HG02623 (cell line): ENCODE results near the gene THSD4.

ENCODE experiments used
- ATAC-seq: cut with Tn5 transposase; IDR thresholded peaks from one replicate; pipeline ENCODE4 v1.9.1; 2021; ENCODE audit warnings: moderate library complexity; ENCODE audit not compliant: unreplicated experiment

The THSD4 gene

DNA sequence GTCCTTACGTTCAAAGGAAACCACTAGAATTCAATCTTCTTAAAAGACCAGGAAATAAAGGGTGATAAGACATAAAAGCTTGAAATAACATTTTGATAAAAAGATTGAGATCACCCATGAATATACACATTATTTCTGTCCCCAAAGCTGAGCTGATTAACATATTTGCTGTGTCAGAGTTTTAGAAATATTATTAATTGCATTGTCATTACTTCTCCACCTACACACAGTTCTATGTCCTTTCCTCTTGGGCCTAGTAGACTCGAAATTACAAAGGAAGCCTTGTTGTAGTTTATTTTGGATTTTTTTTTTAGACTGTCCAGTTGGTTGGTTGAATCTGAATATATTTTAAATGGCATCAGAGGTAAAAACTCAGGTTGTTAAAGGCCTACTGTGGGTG, 614.0 kb downstream of the THSD4 start:
- ATAC-seq: no peak

DNA sequence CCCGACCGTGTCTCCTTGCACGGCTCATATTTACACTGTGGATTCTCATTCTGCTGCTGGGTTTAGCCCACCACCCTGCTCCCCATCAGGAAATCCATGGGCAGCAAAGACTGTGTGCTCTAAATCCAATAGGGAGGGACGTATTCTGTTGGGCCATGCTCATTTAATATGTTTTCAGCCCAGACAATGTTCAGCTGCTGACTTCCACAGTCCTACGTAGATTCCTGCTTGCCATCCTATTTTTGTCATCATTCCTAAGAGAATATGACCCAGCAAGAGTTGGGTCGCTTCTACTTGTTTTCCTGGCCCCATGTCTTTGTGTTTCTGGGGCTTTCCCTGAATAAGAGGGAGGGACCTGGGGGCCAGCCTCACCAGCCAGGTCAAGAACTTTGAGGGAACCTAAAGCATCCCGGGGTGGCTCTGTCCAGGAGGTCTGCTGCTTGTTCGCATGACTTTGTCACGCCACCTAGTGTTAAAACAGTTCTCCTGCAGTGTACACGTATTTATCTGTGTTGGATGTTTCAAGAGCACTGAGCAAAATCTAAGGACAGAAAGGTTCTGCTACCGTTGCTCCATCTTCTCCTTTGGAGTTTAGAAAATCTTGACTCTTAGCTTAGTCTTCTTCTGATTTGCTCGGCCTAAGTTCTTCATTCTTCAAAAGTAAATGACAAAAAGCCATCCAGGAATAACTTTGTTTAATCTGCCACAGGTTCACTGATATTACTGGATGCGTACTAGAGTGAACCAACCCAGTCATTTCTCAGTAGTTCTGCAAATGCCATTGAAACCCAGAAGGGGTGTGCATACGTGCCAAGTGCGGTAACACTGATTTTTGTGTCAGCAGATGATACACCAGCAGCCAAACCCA, 615.2 kb downstream of the THSD4 start:
- no peak for ATAC-seq

DNA sequence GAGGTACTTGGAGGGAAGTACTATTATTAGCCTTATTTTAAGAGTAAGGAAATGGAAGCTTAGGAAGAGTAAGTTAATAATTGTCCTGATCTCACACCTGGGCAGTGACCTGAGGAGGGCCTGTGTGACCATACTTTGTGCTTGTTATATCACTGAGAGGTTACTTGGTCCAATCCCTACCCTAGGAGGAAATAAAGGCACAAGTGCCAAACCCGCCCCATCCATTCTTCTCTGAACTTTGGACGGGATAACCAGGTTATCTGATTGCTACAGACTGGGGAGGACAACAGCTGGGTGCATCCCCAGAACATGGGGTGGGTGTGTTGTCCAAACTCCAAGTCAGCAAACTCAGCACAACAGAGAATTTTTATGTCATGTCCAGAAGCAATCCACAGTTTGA, 617.4 kb downstream of the THSD4 start:
- ATAC-seq: no peak

DNA sequence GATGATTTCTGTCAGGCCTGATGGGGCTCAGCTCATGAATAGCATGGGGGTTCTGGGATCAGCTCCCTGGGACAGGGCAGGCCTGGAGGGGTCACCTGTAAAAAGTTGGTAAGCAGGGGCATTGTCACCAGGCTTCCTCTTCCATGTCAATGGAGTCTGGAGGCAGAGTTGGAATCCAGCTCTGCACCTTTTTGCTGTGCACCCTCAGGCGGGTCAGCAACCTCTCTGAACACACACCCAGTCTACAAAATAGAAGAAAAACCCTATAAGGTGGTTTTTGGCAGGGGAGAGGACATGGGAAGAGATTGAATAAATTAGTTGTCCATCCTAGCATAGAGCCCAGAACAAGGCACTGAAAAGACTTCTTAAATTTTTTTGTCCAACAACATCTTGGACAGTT, 617.9 kb downstream of the THSD4 start:
- no peak for ATAC-seq

DNA sequence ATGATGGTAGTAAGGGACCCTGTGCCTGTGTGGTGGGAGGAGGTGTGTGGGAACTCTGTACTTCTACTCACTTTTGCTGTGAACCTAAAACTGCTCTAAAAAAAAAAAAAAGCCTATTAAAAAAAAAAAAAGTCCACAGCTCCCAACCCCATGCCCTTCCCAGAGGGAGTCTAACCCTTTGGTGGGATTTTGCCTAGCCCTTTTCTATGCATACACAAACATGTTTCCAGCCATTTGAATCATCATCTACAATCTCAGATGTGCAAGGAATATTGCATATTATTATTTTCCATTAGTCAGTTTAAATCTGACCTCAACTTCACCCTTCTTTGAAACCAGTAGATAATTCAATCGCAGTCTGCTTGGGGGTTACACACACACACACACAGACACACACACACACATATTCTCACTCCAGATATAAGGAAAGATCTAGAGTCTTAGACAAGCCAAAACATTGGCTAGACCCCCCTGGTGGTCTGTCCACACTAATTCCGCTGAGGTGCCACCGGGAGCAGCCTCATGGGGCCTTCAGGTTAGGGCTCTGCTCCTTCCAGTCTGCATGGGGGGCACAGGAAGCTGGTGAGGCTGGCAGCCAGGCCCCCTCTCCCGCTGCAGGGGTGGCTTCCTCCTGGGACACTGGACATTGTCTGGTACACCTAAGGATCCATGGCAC, 619.6 kb downstream of the THSD4 start:
- no peak for ATAC-seq

DNA sequence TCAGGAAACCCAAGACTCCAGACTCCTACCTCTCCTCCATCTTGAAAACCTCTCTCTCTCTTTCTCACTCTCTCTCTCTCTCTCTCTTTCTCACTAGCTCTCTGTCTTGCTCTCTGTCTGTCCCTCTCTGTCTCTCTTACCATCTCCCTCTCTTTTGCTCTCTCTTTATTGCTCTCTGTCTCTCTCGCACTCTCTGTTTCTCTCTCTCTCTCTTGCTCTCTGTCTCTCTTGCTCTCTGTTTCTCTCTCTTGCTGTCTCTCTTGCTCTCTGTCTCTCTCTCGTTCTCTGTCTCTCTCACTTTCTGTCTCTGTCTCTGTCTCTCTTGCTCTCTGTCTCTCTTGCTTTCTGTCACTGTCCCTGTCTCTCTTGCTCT, 620.1 kb downstream of the THSD4 start:
- ATAC-seq: no peak

DNA sequence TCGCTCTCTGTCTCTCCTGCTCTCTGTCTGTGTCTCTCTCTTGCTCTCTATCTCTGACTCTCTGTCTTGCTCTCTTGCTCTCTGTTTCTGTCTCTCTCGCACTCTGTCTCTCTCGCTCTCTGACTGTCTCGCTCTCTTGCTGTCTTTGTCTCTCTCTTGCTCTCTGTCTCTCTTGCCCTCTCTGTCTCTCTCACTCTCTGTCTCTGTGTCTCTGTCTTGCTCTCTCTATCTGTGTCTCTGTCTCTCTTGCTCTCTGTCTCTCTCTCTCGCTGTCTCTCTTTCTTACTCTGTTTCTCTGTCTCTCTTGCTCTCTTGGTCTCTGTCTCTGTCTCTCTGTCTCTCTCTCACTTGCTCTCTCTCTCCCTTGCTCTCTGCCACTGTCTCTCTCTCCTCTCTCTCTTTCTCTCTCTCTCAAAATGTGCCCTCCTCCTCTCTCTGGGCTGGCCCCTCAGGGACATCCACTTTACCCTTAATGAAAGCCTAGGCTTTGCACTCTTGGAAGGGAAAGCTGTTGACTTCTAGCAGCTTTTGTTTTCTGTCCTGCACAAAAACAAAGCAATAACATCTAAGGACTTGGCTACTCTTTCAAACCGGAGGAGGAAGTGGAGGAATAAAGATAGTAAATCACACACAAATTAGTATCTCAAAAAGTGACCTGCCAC, 621.1 kb downstream of the THSD4 start:
- ATAC-seq: no peak

DNA sequence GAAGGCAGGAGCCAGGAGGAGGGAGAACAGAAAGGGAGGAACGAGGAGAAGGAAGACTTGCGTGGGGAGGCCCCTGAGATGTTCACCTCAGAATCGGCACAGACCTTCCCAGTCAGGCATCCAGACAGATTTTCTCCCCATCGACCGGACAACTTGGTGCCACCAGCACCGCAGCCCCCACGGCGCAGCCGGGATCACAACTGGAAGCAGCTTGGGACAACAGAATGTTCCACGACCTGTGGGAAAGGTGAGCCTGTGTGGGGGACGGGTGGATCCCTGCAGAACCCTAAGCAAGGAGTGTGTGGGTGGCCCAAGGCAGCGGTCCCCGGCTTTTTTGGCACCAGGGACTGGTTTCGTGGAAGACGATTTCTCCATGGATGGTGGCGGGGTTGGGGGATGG, 622.5 kb downstream of the THSD4 start:
- ATAC-seq: no peak

DNA sequence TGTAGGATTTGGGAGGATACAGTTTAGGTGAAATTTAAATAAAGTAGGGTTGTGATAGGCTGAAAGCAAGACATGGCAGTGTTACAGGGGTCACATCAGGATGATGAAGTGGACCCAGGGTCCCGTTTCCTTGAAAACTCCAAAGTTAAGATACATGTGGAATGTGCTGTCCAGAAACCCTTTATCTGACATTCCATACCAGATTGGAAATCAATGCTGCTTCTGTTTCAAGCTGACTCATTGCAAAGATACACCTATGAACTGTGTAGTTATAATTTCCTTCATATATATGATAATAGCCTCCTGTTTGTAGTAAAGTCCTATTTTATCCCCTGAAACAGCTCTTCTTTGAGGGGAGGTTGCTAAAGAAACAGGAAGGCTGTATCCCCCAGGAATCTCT, 624.1 kb downstream of the THSD4 start:
- ATAC-seq: no peak

DNA sequence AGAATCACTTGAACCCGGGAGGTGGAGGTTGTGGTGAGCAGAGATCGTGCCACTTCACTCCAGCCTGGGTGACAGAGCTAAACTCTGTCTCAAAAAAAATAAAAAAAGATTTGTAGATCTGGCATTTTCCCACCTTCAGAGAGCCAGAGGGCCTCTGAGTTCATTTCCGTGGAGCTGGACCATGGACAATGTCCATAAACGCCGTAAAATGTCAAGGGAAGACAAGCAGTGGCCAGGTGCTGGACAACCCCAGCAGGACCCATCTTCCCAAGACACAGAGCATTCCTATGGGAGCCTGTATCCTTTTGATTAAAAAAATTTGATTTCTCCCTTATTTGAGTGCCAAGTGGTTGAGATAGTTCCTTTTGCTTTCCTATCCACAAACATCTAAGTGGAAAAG, 627.7 kb downstream of the THSD4 start:
- ATAC-seq: no peak

DNA sequence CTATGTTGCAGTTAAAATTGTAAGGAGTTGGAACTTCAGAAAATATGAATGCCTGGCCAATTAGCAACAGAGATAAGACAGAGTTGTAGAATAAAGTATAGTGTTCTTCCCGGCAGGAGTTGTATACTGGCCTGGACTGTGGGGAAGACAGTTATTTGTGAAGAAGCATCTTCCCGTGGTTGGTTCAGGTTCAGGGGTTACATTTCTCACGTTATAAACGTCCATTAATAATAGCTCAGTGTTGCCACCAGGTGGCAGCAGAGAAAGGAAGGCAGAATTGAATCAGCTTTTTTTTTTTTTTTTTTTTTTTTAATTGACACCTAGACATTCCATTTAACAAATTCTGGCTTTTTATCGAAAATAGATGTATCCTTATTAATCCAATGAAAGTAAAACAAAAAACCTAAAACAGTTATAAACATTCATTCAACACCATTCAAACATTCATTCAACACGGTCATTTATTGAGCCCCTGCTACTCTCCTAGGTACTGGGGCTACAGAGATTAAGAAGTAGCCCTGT, 628.7 kb downstream of the THSD4 start:
- ATAC-seq: no peak

DNA sequence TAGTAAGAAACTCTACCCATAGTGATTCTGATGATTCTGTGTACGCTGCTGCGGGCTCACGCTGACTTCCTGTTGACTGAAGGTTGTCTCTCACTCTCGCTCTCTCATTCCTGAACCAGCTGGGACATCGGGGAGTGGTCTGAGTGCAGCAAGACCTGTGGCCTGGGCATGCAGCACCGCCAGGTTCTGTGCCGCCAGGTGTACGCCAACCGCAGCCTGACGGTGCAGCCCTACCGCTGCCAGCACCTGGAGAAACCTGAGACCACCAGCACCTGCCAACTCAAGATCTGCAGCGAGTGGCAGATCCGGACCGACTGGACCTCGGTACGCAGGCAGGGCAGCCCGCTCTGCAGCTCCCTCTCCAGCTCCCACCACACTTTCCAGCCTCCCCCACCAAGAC, 631.4 kb downstream of the THSD4 start:
- ATAC-seq: no peak

DNA sequence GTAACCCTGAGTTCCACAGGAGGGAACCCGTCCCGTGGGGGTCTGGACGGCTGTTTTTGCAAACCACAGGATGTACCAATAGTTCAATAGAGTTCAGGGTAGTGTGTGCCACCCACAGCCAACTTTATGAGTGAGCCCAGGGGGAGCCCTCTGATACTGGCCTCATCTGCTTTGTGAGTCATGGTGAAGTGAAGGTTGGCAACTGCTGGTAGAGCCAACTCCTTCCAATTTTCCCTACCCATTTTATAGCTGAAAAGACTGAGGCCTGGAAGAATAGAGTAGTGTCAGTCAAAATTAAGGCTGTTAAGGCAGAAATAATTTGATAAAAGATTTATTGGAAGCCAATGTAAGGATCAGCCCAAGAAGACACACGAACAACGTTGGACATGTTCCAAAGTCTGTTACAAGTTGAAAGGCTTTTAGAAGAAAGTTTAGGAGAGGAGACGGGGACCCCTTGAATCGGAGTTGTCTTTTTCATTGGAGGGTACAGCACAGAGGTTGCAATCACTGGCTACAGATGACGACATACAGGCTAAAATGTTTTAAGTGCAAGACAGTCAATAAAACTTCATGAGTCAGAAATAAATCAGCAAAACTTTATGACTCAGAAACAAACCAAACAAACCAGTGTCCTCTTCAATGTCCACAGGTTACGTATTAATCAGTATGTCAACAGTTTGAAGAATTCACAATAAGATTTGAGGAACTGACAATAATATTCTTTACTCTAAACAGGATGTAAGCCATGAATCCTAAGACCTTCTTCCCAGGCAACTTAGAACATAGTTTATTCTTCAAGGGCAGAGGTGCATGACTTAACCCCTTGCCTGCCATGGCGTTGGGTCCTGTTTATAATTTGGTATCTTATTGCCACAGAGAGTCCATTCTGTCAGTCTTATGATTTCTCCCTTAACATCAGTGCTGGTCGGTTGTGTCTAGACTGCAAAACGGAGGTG, 632.1 kb downstream of the THSD4 start:
- no peak for ATAC-seq

DNA sequence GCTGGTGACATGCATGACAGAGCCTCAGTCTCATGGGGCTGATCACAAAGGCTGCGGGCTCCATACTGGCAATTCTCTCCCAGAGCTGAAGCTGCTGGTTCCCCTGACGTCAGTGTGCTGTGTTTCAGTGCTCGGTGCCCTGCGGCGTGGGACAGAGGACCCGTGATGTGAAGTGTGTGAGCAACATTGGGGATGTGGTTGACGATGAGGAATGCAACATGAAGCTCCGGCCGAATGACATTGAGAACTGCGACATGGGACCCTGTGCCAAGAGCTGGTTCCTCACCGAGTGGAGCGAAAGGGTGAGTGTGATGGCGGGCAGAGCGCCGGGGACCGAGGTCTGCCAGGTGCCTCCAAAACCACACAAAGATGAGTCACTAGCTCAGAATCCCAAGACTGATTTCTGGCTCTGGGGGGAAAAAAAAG, 633.0 kb downstream of the THSD4 start:
- no peak for ATAC-seq

DNA sequence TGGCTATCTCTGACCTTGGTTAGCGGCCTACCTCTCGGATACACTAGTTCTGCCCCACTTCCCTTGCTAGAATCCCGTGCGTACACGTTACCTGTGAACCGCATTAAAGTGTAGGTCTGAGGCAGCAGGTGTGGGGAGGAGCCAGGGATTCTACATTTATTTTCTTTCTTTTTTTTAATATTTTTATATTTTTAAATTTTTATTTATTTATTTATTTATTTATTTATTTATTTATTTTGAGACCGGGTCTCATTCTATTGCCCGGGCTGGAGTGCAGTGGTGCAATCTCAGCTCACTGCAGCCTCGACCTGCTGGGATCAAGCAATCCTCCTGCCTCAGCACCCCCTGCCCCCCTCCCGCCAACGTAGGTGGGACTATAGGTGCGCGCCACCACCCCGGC, 634.2 kb downstream of the THSD4 start:
- no peak for ATAC-seq

DNA sequence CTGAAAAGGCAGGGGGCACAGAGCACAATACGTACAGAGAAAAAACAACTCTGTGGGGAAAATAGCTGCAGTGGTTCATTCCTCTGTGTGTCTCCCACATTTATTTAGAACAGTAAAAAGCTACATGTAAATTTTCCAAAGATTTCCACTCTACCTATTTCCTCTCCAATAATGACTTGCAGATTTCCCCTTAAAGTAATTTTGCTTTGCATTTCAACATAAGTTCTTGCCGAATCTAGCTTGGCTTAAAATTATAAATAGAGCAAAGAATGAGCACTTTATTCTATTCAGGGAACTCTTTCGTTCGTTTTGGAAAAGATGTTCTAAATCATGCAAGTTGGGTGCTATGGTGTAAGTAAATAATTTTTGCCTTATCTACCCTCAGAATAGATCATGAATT, 636.9 kb downstream of the THSD4 start:
- no peak for ATAC-seq

DNA sequence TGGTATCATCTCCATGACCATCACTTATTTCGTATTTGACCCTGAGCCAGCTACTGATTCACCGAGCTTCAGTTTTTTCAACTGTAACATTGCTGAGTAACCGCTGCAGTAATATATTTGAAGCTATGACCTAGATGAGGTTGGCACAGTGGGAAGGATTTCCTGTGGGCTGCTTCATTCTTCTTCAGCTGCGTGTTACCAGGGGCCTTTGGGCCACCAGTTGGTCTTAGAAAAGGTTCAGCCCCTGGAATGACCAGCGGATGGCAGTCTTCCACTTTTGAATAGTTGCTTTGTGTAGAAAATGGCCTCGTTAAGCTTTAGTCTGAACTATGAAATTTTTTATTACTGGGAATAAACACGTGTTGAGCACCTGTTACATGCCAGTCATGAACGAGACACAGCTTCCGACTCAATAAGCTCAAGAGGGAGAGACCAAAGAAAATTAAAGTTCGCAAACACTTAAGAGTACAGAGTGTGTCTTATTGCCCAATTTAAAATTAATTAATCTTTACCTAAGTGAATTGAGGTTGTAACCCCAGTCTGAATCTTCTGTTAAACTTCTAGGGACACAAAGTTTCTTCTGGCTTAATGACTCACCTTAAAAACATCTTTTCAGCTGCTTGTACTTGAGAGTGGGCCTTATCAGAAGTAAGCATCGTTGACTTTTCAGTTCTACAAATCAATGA, 637.5 kb downstream of the THSD4 start:
- no peak for ATAC-seq

DNA sequence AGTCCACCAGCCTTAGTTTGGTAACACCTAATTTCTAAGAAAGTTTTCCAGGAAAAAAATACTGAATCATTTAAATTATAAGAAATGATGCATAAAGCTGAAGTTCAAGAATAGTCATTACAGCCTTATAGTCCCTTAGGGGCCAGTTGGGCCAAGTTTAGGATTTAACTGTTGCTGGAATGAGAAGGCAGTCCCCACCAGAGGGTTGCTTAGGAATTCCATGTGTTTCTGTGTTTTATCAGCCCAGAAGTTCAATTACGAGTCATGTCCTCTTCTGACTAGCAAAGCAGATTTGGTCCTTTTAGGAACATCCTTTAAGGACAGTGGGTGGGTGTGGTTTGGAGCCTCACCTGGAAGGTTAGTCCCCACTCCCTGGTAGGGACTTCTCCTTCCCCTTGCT, 638.1 kb downstream of the THSD4 start:
- no peak for ATAC-seq

DNA sequence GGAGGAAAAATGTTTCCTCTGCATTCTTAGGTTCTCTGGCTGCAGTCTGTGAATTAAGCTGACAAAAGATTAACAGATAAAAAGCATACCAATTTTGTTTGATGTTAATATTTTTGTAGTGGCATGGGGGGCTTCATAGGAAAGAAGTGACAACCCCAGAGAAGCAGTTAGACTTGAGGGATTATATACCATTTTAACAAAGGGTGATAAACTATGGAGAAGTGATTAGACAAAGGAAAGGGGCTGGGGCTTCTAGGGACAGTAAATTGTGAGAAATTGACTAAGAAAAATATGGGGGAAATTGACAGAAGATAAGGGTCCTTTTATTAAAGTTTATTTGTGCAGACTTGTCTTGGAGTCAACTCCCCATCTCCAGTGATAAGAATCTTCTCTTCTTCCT, 639.4 kb downstream of the THSD4 start:
- no peak for ATAC-seq
